NB4 (cell line): ENCODE results near the gene CLTA.
A peak's percentile ranks its signal among the peaks of the same experiment; 100 is the strongest.
"Not testable (repeated sequence)": the region's sequence is repeated elsewhere in the genome, so short reads cannot be mapped to it uniquely, and the experiment has no call there.

ENCODE experiments used
- DNase-seq: peaks from one replicate; pipeline ENCODE4 v3.0.0; 2010; ENCODE audit warnings: low read depth
- H3K4me3 ChIP-seq: one replicate; pipeline ENCODE4 v1.5.1; 2011; ENCODE audit warnings: mild to moderate bottlenecking, low read depth, low read length, moderate library complexity
- MYC ChIP-seq: IDR thresholded peaks from 2 replicates; pipeline ENCODE4 v1.6.1; 2011; ENCODE audit warnings: low read depth, low read length
- POLR2A ChIP-seq: IDR thresholded peaks from 2 replicates; pipeline ENCODE4 v1.6.1; 2011; ENCODE audit warnings: mild to moderate bottlenecking; ENCODE audit not compliant: insufficient read length; ENCODE audit errors: extremely low read depth
- TF ChIP-seq, protein P1 (sequence below): IDR thresholded peaks from 2 replicates; pipeline ENCODE4 v1.6.1; 2011; ENCODE audit warnings: low read depth, low read length
- TF ChIP-seq, protein P2 (sequence below): IDR thresholded peaks from one replicate; pipeline ENCODE4 v1.5.1; 2012; ENCODE audit warnings: low read depth, low read length

Gene CLTA

DNA sequence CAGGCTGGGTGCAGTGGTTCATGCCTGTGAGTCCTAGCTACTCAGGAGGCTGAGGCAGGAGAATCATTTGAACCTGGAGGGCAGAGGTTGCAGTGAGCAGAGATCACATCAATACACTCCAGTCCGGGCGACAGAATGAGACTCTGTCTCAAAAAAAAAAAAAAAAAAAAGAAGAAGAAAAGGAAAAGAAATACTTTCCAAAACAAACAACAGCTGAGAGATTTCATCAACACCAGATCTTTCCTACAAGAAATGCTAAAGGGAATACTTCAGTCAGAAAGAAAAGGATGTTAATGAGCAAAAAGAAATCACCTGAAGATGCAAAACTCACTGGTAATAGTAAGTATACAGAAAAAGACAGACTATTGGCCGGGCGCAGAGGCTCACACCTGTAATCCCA, 13.2 kb upstream of the CLTA start:
- H3K4me3 ChIP-seq = no peak overlapping the region
- no peak for DNase-seq
- TF ChIP-seq MYC (no peak), POLR2A (no peak)
- TF ChIP-seq, protein P1, sequence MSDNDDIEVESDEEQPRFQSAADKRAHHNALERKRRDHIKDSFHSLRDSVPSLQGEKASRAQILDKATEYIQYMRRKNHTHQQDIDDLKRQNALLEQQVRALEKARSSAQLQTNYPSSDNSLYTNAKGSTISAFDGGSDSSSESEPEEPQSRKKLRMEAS = no peak
- TF ChIP-seq, protein P2, sequence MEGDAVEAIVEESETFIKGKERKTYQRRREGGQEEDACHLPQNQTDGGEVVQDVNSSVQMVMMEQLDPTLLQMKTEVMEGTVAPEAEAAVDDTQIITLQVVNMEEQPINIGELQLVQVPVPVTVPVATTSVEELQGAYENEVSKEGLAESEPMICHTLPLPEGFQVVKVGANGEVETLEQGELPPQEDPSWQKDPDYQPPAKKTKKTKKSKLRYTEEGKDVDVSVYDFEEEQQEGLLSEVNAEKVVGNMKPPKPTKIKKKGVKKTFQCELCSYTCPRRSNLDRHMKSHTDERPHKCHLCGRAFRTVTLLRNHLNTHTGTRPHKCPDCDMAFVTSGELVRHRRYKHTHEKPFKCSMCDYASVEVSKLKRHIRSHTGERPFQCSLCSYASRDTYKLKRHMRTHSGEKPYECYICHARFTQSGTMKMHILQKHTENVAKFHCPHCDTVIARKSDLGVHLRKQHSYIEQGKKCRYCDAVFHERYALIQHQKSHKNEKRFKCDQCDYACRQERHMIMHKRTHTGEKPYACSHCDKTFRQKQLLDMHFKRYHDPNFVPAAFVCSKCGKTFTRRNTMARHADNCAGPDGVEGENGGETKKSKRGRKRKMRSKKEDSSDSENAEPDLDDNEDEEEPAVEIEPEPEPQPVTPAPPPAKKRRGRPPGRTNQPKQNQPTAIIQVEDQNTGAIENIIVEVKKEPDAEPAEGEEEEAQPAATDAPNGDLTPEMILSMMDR = no peak

DNA sequence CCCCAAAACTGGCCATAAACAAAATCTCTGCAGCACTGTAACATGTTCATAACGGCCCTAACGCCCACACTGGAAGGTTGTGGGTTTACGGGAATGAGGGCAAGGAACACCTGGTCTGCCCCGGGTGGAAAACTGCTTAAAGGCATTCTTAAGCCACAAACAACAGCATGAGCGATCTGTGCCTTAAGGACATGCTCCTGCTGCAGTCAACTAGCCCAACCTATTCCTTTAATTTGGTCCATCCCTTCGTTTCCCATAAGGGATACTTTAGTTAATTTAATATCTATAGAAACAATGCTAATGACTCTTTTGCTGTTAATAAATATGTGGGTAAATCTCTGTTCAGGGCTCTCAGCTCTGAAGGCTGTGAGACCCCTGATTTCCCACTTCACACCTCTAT, 10.5 kb upstream of the CLTA start:
- not testable (repeated sequence) for DNase-seq, H3K4me3 ChIP-seq

DNA sequence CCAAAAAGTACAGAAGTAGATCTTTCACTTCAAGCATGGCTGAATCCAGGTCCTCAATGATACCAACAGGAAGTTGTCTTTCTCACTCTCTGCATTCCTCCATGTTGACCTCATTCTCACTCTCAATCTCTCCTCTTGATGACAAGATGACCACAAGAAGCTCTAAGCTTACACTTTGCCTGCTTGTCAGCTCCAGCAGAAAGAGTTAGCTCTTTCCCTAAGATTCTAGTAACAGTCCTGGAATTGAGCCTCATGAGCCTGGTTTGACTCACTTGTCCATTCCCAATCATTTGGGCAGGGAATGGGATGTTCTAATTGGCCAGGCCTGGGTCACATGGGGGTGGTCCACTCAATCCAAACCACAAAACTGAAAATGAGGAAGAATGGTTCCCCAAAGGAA, 3.3 kb upstream of the CLTA start:
- TF ChIP-seq, protein P1 = no peak
- TF ChIP-seq, protein P2 = no peak
- TF ChIP-seq MYC (no peak), POLR2A (no peak)
- DNase-seq = no peak
- H3K4me3 ChIP-seq = no peak overlapping the region

DNA sequence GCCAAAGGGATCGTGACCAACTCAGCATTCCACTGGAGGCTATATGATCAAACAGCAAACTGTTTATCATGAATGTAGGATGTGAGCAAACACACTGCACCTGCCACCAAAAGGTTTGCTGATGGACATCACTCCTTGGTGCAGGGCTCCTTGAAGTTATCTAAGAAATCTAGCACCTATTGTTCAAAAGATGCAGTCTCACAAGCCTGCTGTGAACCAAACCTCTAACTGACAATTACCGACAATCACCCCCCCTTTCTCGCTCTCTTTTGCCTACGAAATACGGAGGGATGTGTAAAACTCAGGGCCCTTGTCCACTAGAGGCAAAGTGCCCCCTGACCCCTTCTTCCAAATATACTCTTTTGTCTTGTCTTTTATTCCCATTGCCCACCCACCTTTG, 2.5 kb upstream of the CLTA start:
- TF ChIP-seq POLR2A (no peak), MYC (no peak)
- TF ChIP-seq, protein P2 = no peak
- TF ChIP-seq, protein P1 = no peak
- no peak for DNase-seq
- no peak overlapping the region for H3K4me3 ChIP-seq

DNA sequence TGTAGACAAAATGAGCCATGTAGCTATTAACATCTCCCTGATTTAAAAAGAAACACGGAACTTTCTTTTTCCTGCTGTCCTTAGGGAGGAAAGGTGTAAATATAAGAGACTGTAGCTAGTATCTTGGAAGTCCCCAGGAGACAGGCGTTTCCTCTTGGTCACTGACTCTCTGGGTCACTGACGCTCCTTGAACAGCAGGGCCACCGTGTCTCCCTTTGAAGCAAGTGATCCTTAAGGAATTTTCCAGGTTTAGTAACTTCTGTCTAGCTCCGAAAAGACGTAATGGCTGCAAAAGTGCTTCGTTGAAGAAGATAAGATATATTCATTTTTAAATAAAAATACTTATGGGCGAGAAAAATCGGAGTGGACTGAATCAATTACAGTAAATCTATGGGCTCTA, 745 bp upstream of the CLTA start:
- peak; percentile 23 for DNase-seq
- peak overlapping the region; percentile 61 for H3K4me3 ChIP-seq
- TF ChIP-seq MYC (no peak), POLR2A (no peak)
- TF ChIP-seq, protein P1 = no peak
- TF ChIP-seq, protein P2 = no peak

DNA sequence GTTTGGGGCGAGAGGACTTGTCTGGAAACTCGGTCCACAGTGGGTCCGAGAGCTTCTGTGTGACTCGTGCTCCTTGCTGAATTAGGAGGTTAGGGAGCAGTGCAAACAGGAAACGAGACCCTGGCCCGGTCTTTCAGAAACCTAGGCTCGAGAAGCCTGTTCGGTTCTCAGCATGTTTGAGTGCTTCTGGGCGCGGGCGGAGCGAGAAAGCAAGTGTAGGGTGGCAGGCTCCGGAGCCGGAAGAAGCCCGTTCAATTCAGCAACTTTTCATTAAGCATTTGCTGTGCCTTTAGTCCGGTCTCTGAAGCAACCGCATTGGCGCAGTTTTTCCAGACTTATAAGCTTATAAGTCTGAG, 547 bp downstream of the CLTA start:
- peak; percentile 42 for DNase-seq
- TF ChIP-seq MYC (no peak), POLR2A (no peak)
- TF ChIP-seq, protein P2 = no peak
- TF ChIP-seq, protein P1 = no peak
- H3K4me3 ChIP-seq = peak overlapping the region; percentile 96
